Transverse colon (tissue), 4 donors: ENCODE measurements around the gene GAMT.

Experiments used
- POLR2A ChIP-seq: fragments of 450-650 bp; IDR thresholded peaks from one replicate; pipeline ENCODE4 v1.6.1; 2016; ENCODE audit warnings: antibody characterized with exemption, mild to moderate bottlenecking, moderate library complexity
- POLR2AphosphoS5 ChIP-seq, 3 donors: sonication (generic); formaldehyde crosslinking; IDR thresholded peaks; one replicate each; pipeline ENCODE4 v1.6.1; 2016; ENCODE audit warnings: antibody characterized with exemption in 3 of 3
- TF ChIP-seq, protein P1 (sequence below), 5 experiments: fragments of 200-600 bp in 3 of 5; fragments of 450-650 bp in 2 of 5; sonication (generic) in 3 of 5; IDR thresholded peaks; 1 replicate in 2 of 5; 2 replicates in 3 of 5; pipeline ENCODE4 v1.5.1; 2016 to 2017; ENCODE audit warnings: antibody characterized with exemption in 5 of 5, inconsistent platforms in 3 of 5, mild to moderate bottlenecking in 2 of 5, moderate library complexity in 1 of 5

GRCh38 chr19:1430246-1430645 lies 28.9 kb upstream of the GAMT start:
- TF ChIP-seq, protein P1, sequence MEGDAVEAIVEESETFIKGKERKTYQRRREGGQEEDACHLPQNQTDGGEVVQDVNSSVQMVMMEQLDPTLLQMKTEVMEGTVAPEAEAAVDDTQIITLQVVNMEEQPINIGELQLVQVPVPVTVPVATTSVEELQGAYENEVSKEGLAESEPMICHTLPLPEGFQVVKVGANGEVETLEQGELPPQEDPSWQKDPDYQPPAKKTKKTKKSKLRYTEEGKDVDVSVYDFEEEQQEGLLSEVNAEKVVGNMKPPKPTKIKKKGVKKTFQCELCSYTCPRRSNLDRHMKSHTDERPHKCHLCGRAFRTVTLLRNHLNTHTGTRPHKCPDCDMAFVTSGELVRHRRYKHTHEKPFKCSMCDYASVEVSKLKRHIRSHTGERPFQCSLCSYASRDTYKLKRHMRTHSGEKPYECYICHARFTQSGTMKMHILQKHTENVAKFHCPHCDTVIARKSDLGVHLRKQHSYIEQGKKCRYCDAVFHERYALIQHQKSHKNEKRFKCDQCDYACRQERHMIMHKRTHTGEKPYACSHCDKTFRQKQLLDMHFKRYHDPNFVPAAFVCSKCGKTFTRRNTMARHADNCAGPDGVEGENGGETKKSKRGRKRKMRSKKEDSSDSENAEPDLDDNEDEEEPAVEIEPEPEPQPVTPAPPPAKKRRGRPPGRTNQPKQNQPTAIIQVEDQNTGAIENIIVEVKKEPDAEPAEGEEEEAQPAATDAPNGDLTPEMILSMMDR (IDR thresholded peaks at IDR 0.05), result no peak
- TF ChIP-seq POLR2A (no peak), POLR2AphosphoS5 (IDR thresholded peaks at IDR 0.05) (no peak)
